GM12891 (cell line): Measurements from ENCODE around the gene ITPR3.

Source experiments
- PAX5 ChIP-seq: IDR thresholded peaks from 2 replicates; pipeline ENCODE4 v1.6.1; 2011; ENCODE audit warnings: low read length, moderate library complexity, mild to moderate bottlenecking; ENCODE audit not compliant: insufficient read depth, severe bottlenecking
- POLR2A ChIP-seq: IDR thresholded peaks from 2 replicates; pipeline ENCODE4 v1.6.1; 2011; ENCODE audit warnings: low read depth, low read length, control low read depth
- POLR2AphosphoS5 ChIP-seq: IDR thresholded peaks from 2 replicates; pipeline ENCODE4 v1.6.1; 2011; ENCODE audit warnings: low read depth, low read length, control low read depth
- SPI1 ChIP-seq: IDR thresholded peaks from 2 replicates; pipeline ENCODE4 v1.6.1; 2011; ENCODE audit warnings: low read depth, low read length, control low read depth
- TAF1 ChIP-seq: IDR thresholded peaks from 2 replicates; pipeline ENCODE4 v1.6.1; 2011; ENCODE audit warnings: low read depth, low read length, control low read depth

DNA sequence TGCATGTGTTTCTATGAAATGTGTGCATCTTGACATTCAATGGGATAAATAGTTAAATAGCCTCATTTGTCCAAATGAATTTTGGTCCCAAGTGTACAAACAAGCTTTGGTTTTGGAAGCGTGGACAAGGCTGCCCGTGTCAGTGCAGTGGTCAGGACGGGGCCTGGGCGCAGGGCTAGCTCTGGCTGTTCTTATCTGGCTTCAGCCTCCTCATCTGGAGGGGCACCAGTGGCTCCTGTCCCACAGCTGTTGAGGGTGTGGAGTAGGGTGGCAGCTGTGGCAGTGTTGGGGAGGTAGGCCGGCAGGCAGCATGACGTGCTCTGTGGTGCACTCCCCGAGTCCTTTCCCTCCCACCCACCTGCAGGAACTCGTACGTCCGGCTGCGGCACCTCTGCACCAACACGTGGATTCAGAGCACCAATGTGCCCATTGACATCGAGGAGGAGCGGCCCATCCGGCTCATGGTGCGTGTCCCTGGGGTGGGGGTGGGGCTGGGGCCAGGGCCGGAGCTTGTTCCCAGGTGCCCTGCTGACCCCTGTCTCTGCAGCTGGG, 43.5 kb downstream of the ITPR3 start:
- TF ChIP-seq TAF1 = no peak
- no peak for TF ChIP-seq POLR2A
- TF ChIP-seq POLR2AphosphoS5 = no peak
- TF ChIP-seq SPI1 = no peak
- no peak for TF ChIP-seq PAX5
